Measurements from ENCODE around the gene PHAF1. TPM values are rescaled to one million over a fixed set of nuclear protein-coding genes. Genes with fewer than 3 reads are reported as not detected.

The PHAF1 gene
- total and polyA plus RNA-seq, 2 of the 13 experiments (the other 11 are each of a cell fraction or from before 2014, with no cell fraction given): 48.3 to 174 TPM

DNA sequence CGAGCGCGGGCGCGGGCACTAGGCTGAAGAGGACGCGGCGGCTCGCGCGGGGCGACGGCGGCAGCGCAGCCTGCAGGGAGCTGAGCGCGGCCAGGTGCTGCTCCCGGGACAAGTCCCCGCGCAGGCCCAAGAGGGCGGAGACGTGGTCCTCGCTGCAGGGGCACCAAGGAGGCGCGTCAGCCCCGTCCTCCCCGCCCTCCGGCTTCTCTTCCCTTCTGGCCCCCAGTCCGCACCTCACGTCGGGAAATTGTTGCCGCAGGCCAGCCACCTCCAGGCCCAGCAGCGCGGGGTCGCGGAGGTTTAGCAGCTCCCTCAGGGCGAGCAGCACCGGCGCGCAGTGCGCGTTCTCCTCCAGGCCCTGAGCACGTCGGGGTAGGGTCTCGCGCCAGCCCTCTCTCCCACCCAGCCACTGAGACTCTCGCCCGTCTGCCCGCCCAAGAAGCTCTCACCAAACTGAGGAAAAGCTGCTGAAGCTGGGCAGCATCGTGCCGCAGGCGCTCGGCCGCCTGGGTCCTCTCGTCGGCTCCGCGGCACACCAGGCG is 74.8 kb downstream of the PHAF1 start (continued):
- TF ChIP-seq ZNF318 (CRISPR knock-in tag; IDR thresholded peaks at IDR 0.05): no peak; the same call in 1 of the 2 replicates
- TF ChIP-seq, protein P1, sequence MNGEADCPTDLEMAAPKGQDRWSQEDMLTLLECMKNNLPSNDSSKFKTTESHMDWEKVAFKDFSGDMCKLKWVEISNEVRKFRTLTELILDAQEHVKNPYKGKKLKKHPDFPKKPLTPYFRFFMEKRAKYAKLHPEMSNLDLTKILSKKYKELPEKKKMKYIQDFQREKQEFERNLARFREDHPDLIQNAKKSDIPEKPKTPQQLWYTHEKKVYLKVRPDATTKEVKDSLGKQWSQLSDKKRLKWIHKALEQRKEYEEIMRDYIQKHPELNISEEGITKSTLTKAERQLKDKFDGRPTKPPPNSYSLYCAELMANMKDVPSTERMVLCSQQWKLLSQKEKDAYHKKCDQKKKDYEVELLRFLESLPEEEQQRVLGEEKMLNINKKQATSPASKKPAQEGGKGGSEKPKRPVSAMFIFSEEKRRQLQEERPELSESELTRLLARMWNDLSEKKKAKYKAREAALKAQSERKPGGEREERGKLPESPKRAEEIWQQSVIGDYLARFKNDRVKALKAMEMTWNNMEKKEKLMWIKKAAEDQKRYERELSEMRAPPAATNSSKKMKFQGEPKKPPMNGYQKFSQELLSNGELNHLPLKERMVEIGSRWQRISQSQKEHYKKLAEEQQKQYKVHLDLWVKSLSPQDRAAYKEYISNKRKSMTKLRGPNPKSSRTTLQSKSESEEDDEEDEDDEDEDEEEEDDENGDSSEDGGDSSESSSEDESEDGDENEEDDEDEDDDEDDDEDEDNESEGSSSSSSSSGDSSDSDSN (CRISPR knock-in tag; IDR thresholded peaks at IDR 0.05): no peak
- TF ChIP-seq RORA (CRISPR knock-in tag; IDR thresholded peaks at IDR 0.05): no peak
- TF ChIP-seq THYN1 (CRISPR knock-in tag; IDR thresholded peaks at IDR 0.05; ENCODE audit: borderline replicate concordance, low read depth): no peak
- no peak for TF ChIP-seq ATM (IDR thresholded peaks at IDR 0.05; ENCODE audit: borderline replicate concordance)
- no peak for TF ChIP-seq ZFP36L1 (CRISPR knock-in tag; IDR thresholded peaks at IDR 0.05)
- TF ChIP-seq ZNF883 (CRISPR knock-in tag; IDR thresholded peaks at IDR 0.05; ENCODE audit: not compliant biosample characterization): no peak

Data from HepG2 (cell line).